GM12872 (cell line): ENCODE results near the gene LY6G6C.
A peak's percentile ranks its signal among the peaks of the same experiment; 100 is the strongest.

ENCODE experiments used
- CTCF ChIP-seq: IDR thresholded peaks from 3 replicates; pipeline ENCODE4 v1.5.1; 2011; ENCODE audit warnings: low read depth, mild to moderate bottlenecking, low read length, moderate library complexity; ENCODE audit not compliant: insufficient read depth

LY6G6C gene, protein sequence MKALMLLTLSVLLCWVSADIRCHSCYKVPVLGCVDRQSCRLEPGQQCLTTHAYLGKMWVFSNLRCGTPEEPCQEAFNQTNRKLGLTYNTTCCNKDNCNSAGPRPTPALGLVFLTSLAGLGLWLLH

DNA sequence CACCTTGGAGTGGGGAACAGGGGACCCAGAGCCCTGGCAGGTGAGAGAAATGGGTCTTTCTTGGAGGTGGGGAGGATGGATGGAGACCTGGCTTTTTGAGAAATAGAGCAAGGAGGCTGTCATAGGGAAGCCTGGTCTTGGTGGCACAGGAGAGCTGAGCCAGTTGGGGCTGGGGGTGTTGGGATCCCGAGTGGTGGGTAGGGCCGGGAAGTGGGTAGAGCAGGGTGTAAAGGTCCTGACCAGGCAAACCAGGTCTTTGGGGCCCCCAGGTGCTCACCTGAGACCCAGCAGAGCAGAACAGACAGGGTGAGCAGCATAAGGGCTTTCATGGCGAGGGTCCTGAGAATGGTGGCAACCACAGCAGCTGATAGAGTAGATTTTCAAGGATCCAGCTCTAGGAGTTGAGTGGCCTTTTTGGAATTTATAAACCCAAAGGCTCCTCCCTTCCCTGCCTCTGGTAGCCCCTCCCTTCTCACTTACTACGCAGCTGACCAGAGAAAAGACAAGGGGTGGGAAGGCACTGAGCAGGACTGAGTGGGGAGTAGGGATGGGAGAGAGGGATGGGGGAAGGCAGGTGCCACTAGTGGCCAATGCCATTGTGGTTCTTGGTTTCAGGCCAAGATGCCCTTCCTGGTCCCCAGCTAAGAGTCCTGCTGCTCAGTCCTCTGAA is at the start of gene LY6G6C:
Gene LY6G6C (minus strand): TSS at position 396 of the 670 bp plus-strand sequence. CDS start 67 bp downstream, at position 329.
- no peak for TF ChIP-seq CTCF

DNA sequence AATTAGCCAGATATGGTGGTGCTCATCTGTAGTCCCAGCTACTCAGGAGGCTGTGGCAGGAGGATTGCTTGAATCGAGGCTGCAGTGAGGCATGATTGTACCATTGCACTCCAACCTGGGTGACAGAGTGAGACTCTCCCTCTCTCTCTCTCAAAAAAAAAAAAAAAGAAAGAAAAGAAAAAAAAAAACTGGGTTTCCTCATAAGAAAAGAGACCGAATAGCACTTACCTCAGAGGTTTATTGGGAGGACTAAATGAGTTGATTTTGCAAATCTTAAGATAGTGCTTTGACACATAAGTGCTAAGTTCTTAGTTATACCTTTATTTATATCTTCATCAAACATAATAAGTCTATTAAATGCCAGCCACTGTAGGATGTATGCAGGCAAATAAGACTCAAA is 49.3 kb upstream of the LY6G6C start:
- no peak for TF ChIP-seq CTCF

DNA sequence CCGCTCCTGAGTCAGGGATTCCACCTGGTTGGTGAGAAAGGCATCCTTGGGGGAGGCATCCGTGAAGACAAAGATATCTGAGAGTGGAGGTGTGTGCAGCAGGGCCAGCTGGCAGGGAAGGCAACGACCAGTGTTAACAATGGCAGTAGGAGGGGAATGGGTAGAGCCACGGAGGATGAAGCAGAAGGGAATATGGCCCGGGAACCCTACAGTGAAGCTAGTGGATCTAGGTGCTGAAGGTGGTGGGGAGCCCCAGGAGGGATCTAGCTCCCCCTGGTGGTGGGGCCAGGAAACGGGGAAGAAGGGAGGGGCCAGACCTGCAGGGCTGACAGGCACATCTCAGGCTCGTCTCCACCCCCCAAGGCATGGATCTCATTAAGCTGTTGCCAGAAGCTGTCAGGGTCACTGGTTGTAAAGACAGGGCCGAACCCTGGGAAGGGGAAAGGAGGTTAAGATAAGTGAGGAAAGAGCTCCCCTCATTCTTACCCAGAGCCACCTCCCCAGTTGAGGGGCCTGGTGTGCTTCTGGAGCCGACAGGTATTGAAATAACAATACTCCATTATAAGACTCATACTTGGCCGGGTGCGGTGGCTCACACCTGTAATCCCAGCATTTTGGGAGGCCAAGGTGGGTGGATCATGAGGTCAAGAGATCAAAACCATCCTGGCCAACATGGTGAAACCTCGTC is 48.3 kb upstream of the LY6G6C start:
- peak; percentile 95 for TF ChIP-seq CTCF

GRCh38 chr6:31768363-31769257 is 47.1 kb upstream of the LY6G6C start:
- no peak for TF ChIP-seq CTCF

DNA sequence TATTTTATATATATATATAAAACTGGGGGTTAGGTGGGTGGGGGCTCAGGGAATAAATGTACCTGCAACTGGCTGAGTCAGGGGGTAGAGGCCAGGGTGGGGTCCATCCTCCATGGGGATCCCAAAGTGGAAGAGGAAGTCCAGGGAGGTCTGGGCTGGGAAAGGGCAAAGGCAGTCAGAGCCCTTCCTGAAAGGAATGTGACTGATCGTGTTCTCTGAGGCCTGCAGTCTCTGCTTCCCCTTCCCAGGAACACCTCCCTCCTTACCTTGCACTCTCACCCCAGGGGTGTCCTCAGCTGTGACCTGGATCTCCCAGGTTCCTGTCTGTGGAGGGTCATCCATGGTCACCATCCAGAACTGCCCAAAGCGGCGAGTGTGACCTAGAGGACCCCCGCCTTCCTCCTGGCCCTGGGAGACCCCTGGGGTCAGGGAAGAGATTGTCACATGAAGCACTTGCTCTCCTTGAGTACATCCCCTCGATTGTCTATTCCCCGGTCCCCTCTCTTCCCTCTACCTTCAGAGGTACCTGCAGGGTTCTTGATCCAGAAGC is 45.6 kb upstream of the LY6G6C start:
- TF ChIP-seq CTCF: no peak

- TF ChIP-seq CTCF: no peak
Measured at GRCh38 chr6:31765910-31766794, 44.6 kb upstream of the LY6G6C start.
